HG02840 (cell line): ENCODE results near the gene CANT1.

ENCODE experiments used
- ATAC-seq: cut with Tn5 transposase; IDR thresholded peaks from one replicate; pipeline ENCODE4 v1.9.1; 2021; ENCODE audit warnings: mild to moderate bottlenecking, moderate library complexity, moderate number of reproducible peaks; ENCODE audit not compliant: unreplicated experiment, low FRiP score

The CANT1 gene

DNA sequence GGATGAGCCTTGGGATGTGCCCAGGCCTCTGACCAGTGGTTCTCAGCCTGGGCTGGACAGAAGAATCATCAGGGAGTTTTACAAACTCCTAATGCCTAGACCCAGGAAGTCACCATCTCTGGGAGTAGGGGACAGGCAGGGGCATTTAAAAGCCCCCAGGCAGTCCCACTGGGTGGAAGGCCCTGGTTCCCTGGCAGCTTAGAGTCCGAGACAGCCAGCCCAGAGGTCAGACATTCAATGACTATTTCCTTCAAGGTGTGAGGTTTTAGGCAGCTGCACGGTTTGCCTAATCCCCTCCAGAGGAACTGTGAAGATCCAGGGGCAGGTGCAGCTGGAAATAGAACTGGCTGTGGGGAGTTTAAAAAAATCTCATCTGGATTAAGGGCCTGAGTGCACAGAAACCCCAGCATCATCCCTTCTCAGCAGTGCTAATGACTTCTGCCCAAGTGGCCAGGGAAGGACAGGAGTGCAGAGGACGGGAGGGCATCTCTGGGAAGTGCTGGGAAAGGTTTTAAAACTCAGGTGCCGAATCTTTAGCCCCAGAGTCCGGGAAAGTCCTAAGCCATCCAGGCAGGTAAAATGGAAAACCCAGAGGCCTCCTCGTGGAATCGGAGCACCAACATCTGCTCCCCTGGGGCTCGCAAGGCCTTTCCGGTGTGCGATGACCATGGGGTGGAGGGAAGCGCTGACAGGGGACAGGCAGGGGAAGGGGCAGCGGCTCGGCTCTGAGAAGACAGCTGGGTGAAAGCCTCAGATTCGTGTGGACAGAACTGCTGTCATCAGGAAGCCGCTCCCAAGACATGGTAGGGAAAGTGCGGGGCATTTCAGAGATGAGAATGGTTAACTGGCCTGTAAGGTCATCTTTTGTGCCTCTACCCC is 28.3 kb downstream of the CANT1 start:
- no peak for ATAC-seq

DNA sequence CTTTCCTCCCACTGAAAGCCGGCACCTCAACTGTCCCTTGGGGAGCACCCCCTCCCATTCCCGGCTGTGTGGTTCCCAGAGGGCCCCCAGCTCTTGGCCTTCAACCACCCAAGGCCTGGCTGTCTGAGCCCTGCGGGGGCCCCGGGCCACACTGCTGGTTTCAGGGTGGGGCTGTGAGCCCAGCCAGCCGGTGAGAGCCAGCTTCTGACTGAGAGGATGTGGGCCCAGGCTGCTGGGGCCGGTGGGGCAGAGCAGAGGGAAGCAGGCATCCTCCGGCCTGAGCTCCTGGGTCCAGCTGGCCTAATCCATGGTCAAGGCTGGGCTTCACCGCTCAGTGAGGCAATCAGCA is 29.0 kb downstream of the CANT1 start:
- ATAC-seq, result no peak

DNA sequence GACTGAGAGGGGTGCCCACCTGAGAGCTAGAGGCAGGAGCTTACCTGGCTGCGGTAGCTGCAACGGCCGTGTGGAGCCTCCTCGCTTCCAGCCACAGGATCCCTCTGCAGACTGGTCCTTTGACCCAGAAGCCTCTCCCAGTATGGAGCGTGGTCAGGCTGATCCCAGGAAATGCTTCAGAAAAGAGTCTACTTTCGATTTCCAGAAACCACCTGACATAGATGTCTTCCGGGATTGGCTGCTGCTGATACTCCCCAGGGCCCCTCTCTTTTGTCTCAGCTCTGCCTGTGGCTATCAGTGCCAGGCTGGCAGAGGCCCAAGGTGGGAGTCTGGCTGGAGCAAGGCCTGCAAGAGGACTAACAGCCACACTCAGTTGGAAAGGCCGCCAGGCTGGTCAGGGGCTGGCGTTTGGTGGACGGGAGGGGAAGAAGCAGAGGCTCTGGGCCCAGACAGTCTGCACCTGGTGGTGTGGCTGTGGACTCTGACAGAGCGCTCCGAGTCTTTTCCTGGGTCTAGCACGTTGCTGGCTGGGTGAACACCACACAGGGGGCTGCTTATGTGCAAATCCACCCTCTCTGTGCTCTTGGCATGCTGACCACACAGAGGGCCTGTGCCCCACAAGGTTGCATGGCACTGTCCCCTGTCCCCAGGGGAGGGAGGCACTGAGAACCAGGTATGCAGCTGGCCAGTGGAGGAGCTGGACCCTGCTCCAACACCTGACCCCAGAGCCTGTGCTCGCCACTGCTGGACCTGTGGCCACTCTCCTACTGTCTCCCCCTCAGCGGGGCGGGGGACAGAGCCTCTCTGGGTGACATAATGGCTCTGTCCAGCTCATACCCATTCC is 29.6 kb downstream of the CANT1 start, which contains the start of gene LGALS3BP:
Gene LGALS3BP, minus strand, starts transcription at position 144 of the 844 bp plus-strand sequence. CDS start 2,732 bp downstream, outside the sequence.
- no peak for ATAC-seq

DNA sequence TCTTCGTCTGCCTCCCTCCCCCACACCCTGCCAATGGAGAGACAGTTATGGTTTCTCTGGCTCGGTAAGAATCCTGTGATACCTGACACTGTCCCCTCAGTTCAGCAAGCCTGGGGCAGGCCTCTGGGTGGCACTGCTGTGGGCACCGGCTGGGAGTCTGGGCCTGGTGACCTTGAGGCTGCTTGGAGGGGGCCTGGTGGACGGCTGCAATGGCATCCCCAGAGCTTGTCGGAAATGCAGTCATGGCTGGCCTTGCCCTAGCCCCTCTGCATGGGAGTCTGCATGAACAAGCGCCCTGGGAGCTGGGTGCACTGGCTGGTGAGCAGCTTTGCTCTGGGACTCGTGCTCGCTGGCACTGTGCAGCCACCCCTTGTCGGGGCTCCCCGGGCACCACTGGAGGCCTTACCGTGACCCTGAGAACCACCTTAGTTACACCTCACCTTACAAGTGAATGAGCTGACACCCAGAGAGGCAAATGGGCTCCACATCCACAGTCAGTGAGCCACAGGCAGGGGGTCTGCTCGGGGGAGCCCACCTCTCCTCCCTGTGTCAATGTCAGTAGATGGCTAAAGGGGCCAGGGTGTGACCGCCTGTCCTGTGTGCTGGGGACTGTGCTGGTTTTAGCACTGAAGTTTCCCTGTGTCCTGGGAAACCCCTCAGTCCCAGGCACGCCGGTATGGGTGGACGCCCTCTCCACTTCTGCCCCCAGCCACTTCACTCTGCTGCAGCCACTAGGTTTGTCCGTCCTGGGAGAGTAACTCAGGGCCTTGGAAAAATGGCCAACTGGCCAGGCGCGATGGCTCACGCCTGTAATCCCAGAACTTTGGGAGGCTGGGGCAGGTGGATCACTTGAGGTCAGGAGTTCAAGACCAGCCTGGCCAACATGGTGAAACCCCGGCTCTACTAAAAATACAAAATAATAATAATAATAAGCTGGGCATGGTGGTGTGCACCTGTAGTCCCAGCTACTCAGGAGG is 31.3 kb downstream of the CANT1 start:
- ATAC-seq, result no peak

DNA sequence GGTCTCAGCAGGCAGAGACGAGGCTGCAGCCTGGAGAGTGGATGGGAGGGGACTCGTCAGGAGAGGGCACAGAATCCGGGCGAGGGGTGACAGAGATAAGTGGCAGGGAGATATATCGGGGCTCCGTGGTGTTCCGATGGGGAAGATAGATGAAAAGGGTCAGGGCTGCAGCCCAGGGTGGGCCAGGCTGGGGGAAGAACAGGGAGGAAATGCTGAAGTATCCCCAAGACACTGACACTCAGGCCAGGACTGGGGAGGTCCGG is 32.0 kb downstream of the CANT1 start:
- ATAC-seq, result no peak

DNA sequence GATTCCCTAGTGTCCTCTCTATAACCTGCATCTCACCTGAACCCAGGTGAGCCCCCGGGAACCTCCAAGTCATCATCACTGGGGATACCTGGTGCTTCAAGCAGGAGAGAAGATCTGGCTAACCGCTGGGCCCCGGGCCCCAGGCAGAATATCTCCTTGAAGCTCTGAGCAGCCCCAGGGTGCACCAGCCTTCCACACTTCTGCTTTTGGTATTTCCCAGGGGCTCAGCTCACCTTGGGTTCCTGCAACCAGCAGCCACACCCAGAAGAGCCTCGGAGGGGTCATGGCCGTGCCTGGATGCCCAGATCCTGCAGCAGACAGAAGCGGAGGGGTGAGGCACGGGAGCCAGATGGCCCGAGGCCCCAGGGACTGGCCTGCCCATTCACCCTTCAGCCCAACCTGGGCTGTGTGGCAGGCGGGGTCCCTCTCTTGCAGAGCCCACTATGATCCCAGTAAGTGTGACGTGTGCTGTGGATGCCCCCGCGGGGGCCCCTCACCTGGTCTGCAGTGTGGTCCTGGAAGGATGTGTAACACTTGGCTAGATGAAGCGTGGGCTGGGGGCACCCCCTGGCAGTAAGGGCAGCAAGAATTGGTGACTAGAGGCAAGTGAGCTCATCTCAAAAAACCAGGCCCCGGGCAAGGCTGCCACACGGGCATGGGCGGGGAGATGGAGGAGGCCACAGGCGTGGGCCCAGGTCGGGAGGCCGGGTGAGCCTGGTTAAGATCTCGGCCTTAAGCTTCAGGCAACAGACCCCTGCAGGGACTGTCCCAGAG is 32.5 kb downstream of the CANT1 start:
- ATAC-seq, result no peak

DNA sequence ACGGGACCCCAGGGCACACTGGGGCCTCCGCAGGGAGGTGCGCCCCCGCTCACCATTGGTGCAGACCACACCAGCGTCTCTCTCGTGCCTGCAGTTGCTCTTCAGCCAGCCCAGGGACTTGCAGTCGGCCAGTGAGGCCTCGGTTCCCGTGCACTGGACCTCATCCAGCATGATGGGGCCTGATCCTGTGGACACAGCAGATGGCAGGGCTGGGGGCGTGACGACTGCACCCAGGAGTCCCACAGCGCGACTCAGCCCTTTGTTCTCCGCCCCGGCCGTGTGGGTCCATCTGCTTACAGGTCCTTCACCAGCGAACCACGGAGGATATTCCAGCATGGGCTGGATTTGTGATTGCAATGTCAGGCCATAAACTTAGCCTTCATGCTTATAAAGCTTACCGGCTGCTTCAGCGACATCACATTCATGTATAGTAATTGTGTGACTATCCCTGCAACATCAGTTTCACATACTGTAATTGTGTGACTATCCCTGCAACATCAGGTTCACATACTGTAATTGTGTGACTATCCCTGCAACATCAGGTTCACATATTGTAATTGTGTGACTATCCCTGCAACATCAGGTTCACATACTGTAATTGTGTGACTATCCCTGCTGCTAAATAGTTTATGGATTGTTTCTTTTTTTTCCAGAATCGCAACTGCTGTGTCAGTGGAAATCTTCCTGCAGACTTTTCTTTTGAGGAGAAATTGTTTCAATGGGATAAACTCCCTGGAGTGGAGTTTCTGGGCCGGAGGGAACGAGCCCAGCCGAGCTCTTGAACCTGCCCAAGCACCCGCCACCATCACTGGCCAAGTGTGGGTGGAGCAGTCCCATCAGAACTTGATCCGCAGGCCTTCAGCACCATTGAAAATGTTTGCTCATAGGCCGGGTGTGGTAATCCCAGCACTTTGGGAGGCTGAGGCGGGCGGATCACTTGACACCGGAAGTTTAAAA is 34.7 kb downstream of the CANT1 start:
- no peak for ATAC-seq

DNA sequence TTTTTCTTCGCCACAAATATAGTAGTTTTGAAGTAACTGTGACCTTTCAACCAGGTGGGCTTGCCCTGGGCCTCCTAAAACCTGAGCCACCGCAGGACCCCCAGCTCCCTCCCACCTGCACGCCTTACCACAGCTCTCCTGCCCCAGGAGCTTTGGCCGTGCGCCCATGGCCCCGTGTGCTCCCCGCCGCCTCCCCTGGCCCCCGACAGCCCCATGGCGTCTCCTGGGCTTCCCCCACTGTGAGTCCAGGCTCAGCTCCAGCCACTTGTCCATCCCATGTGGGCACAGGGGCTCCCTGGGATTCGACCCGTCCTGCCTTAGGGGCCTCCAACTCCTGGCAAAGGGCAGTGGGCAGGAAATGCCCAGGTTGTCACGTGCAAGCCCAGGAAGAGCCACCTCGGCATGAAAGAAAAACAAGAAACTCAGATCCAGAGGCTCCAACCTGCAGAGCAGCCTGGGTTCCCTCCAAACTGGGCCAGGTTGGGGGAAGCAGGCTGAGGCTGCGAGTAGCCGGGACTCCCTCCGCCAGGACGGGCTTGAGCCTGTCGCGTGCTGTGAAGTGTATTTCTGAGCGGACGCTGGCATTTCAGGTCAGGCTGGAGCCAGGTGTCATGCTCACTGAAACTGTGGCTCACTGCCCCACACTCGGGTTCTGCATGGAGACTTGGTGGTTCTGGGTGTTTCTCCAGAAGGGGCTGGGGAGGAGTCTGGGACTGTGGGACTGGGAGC is 35.6 kb downstream of the CANT1 start:
- ATAC-seq, result no peak

DNA sequence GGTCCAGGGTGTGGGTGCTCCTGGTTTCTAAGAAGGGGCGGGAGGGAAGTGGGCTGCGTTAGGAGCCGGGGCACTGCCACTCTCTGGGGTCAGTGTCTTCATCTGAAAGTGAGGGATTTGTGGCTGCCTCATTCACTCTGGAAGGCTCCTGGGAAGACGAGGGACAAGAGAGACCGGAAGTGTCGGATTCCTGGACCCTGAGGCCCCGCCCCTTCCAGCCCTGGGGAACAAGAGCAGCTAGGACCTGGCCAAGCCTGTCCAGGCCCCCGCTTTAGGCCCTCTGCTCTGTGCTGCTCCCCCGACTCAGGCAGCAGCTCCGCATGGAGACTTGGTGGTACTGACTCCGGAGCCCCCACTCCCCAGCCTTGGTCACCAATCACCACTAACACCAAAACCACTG is 36.4 kb downstream of the CANT1 start:
- ATAC-seq, result no peak

DNA sequence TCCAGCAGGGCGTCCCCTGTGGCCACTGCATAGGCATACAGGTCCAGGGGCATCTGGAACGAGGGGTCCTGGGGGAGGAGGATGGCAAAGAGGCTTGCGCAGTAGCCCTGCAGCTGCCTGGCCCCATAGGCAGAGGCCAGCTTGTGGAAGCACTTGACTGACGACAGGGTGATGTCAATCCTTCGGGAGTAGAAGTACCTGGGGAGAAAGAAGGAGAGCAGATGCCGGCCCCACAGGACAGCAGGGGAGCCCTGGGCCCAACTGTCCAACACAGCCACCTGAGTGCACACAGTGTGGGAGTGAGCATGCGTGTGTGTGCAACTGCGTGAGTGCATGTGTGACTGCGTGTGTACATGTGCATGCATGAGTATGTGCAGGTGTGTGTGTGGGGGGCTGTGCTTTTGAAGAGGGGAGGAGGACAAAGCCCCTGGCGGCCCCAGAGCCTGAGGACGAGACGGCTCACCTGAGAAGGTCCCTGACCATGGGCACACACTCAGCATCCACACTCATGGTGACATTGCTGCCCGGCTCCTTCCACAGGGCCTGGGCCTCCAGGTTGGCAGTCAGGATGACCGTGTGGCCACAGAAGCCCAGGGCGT is 37.0 kb downstream of the CANT1 start:
- no peak for ATAC-seq

DNA sequence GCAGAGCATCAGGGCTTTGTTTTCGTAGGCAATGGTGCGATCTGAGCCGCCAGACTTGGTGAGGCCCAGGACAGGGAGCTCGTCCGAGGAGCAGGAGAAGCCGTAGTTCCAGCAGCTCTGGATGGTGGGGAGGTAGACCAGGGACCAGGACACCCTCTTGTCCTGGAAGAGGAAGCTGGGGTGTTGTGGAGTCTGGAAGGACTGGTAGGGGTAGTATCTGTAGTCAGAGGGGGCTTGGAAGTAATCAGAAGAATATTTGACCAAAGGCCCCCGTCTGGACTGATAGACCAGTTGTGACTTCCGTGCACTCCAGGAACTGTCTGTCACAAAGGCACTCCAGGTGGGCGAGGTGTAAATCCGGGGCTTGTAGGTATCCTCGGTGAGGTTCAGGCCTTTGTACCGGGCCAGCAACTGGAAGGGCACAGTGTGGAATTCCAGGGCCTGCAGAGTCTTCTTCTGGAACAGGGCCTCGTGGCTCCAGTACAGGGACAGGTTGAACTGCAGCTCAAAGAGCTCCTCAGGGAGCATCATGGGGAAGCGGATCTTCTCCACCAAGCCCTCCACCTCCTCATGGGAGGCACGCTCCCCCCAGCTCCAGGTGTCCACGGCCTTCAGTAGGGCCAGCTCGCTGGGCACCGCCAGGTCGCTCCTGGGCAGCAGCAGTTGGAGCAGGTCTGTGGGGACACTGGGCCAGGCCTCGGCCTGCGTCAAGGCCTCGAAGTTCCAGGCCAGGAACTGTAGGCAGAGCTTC is 37.6 kb downstream of the CANT1 start:
- ATAC-seq, result no peak

DNA sequence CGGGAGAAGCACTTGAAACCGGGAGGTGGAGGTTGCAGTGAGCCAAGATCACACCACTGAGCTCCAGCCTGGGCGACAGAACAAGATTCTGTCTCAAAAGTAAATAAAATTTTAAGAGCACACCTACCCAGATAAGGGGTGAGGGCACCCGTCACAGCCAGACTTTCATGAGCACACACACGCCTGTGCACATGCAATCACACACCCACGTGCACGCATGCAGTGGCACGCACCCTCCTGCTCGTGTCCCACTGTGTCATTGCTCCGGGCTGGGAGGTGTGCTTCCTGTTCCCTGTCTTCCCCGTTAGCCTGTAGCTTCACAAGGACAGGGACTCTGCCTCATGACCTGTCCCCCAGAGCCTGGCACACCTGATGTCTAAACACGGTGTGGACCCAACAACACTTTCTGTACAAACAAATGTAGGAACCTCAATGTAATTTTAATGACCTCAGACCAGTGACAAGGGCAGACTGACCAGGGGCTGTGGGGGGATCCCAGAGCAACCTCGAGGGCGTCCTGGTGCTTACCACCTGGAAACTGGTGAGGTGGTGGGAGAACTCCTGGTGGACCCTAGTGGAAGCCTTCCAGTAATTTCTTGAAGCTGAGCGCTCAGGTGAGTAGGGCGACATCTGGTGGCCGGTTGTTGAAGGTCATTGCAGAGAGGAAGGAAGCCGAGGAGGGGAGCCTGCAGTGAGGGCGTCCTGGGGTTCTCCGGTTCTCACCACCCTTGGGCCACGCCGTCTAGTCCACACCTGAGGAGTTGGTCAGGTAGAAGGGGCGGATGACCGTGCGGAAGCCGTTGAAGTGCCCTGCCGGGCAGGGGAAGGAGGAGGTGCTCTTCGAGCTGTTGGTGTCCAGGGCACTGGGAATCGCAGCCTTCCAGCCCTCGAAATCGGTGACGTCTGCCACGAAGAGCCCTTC is 38.5 kb downstream of the CANT1 start:
- ATAC-seq, result no peak

DNA sequence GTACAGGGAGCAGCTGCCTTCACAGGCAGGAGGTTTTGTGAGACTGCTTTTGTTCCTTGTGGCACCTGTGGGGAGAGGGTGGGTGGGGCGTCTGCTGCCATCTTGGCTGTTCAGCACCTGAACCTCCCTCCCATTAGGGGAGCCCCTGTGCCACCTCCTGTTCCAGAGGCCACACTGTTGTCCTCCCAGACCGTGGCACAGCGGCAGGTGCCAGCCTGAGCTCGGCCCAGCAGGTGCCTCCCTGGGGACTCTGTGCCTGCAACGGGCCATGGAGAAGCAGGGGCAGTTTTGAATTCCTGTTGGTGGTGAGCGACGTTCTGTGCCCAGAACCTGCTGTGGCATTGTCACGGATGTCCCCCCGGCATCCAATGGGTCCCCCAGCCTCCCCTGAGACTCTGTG is 39.7 kb downstream of the CANT1 start:
- no peak for ATAC-seq

DNA sequence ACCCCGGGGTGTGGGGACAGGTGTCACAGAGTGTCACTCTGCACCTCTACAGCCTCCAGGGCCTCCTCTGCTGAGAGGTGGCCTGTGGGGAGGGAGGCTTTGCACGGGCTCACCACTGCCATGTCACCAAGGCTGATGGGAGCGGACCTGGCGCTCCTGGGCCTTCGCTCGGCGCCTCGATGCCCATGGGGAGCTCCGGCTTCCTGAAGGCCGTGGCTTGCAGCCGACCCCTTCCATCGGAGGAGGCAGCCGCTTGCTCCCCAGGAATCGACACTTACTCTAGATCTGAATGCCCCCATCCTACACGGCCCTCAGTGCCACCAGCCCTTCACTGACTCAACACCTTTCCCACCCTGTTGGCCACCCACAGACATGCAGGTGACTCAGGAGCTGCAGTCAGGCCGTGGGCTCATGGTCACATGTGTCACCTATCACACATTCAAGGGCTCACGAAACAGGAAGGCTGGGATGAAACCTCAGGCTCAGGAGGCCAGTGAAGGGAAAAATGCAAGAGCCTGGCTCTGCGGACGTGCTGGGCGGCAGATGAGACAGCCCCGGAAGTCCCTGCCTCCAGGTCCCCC is 41.7 kb downstream of the CANT1 start:
- no peak for ATAC-seq

DNA sequence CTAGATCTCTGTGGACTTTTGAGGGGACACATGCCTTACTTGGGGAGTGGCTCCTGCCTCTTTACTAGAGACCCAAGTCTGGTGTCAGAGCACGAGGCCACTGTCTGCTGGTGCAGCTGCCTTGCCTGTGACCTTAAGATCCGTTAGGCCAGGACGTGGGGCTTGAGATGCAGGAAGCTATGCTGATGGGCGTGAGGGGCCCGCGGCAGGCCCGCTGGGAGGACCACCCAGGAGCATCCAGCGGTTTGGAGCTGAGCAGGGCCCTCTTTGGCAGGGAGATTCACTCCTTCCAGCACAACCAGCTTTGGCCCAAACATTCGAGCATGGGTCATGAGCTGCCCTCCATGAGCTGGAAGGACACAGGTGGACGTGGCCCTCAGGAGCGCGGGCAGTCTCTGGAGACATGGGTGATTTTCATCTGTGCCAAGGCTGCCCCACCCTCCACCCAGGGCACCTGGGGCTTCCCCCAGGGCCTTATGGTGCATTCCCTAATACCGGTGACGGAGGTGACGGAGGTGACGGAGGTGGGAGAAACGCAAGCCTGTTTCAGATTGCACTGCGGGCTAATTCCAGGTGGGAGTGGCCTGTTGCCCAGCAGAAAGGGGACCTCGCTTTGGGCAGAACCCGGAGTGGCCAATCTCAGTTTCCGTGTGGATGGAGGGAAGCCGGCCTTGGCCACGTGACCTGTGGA is 42.5 kb downstream of the CANT1 start:
- no peak for ATAC-seq
